ENCODE measurements around the gene DARS1.

DNA sequence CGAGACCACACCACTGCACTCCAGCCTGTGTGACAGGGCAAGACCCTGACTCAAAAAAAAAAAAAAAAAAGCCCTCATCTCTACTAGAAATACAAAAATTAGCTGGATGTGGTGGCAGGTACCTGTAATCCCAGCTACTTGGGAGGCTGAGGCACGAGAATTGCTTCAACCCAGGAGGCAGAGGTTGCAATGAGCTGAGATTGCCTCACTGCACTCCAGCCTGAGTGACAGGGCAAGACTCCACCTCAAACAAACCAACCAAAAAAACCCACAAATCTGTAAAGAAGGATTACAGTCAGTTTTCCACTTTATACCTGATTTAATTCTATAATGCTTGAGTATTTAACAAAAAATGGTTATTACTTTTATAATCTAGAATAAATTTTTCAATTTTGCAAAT lies 9.7 kb downstream of the DARS1 start:
- TF ChIP-seq, protein P1, sequence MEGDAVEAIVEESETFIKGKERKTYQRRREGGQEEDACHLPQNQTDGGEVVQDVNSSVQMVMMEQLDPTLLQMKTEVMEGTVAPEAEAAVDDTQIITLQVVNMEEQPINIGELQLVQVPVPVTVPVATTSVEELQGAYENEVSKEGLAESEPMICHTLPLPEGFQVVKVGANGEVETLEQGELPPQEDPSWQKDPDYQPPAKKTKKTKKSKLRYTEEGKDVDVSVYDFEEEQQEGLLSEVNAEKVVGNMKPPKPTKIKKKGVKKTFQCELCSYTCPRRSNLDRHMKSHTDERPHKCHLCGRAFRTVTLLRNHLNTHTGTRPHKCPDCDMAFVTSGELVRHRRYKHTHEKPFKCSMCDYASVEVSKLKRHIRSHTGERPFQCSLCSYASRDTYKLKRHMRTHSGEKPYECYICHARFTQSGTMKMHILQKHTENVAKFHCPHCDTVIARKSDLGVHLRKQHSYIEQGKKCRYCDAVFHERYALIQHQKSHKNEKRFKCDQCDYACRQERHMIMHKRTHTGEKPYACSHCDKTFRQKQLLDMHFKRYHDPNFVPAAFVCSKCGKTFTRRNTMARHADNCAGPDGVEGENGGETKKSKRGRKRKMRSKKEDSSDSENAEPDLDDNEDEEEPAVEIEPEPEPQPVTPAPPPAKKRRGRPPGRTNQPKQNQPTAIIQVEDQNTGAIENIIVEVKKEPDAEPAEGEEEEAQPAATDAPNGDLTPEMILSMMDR (IDR thresholded peaks at IDR 0.05): no peak
- TF ChIP-seq POLR2A (IDR thresholded peaks at IDR 0.05): no peak

All from right lobe of liver (tissue), 4 donors.